ENCODE data around the gene E4F1. TPM values are rescaled to one million over a fixed set of nuclear protein-coding genes. Genes with fewer than 3 reads are reported as not detected.

The E4F1 gene
- total and polyA plus RNA-seq, 4 donors = 4.4 to 19.1 (median 13.7) TPM

GRCh38 chr16:2233872-2234812, 10.8 kb downstream of the E4F1 start:
- WGBS = 95% methylated on average over 51 of the region's 51 CpGs
- Histone ChIP-seq H3K36me3 (ENCODE audit: control insufficient read depth in 4 of 4, insufficient read depth in 3 of 4, low read depth in 1 of 4, low read length in 3 of 4) (peaks cover 0 to 54% (median 29%) of the 10 kb centered on the region in 4 donors), H3K27me3 (ENCODE audit: control insufficient read depth in 4 of 4, insufficient read depth in 4 of 4, low read length in 3 of 4) (no peaks in the 10 kb centered on the region), H3K27ac (ENCODE audit: low read depth in 1 of 2, low read length in 2 of 2) (no peak overlapping the region), H3K9me3 (ENCODE audit: control insufficient read depth in 4 of 4, low read length in 3 of 4) (no peaks in the 10 kb centered on the region), H3K9ac (ENCODE audit: low read depth in 1 of 2, low read length in 2 of 2) (no peak overlapping the region), H3K4me3 (ENCODE audit: low read depth in 1 of 3, low read length in 3 of 3) (no peak overlapping the region), H3K4me1 (ENCODE audit: control insufficient read depth in 4 of 4, insufficient read depth in 4 of 4, low read length in 3 of 4) (peaks cover 0 to 14% (median 11%) of the 10 kb centered on the region in 4 donors)
- DNase-seq (ENCODE audit: low spot score) = no peak
- no peak for TF ChIP-seq TAF1 (conservative IDR thresholded peaks at IDR 0.05)
- no peak for TF ChIP-seq NR2F2 (IDR thresholded peaks at IDR 0.05)
- no peak for TF ChIP-seq FOXA1 (IDR thresholded peaks at IDR 0.05)
- no peak for TF ChIP-seq HNF4A (conservative IDR thresholded peaks at IDR 0.05)
- no peak for TF ChIP-seq HNF4G (IDR thresholded peaks at IDR 0.05)
- TF ChIP-seq SP1 (IDR thresholded peaks at IDR 0.05) = no peak
- TF ChIP-seq ATF3 (IDR thresholded peaks at IDR 0.05) = no peak
- no peak for TF ChIP-seq ZBTB33 (IDR thresholded peaks at IDR 0.05)
- TF ChIP-seq FOXA2 (IDR thresholded peaks at IDR 0.05) = no peak
- no peak for TF ChIP-seq MAX (IDR thresholded peaks at IDR 0.05)
- TF ChIP-seq GABPA (IDR thresholded peaks at IDR 0.05 in 1 of 2, conservative IDR thresholded peaks at IDR 0.05 in 1 of 2) = no peak
- TF ChIP-seq CTCF (IDR thresholded peaks at IDR 0.05; ENCODE audit: low read depth, low read length, missing input control) = no peak
- no peak for TF ChIP-seq JUND (IDR thresholded peaks at IDR 0.05)

- Histone ChIP-seq H3K27me3 (ENCODE audit: control insufficient read depth in 4 of 4, insufficient read depth in 4 of 4, low read length in 3 of 4) (no peaks in the 10 kb centered on the region), H3K9me3 (ENCODE audit: control insufficient read depth in 4 of 4, low read length in 3 of 4) (no peaks in the 10 kb centered on the region), H3K27ac (ENCODE audit: low read depth in 1 of 2, low read length in 2 of 2) (no peak overlapping the region), H3K36me3 (ENCODE audit: control insufficient read depth in 4 of 4, insufficient read depth in 3 of 4, low read depth in 1 of 4, low read length in 3 of 4) (peaks cover 0 to 53% (median 25%) of the 10 kb centered on the region in 4 donors), H3K4me1 (ENCODE audit: control insufficient read depth in 4 of 4, insufficient read depth in 4 of 4, low read length in 3 of 4) (peaks cover 0 to 14% (median 11%) of the 10 kb centered on the region in 4 donors), H3K4me3 (ENCODE audit: low read depth in 1 of 3, low read length in 3 of 3) (no peak overlapping the region), H3K9ac (ENCODE audit: low read depth in 1 of 2, low read length in 2 of 2) (no peak overlapping the region)
- no peak for DNase-seq (ENCODE audit: low spot score)
- no peak for TF ChIP-seq NR2F2 (IDR thresholded peaks at IDR 0.05)
- no peak for TF ChIP-seq FOXA1 (IDR thresholded peaks at IDR 0.05)
- no peak for TF ChIP-seq FOXA2 (IDR thresholded peaks at IDR 0.05)
- TF ChIP-seq RXRA (IDR thresholded peaks at IDR 0.05) = no peak
- TF ChIP-seq REST (IDR thresholded peaks at IDR 0.05) = no peak
- TF ChIP-seq EGR1 (IDR thresholded peaks at IDR 0.05; ENCODE audit: low read depth in 2 of 2) = no peak
- no peak for TF ChIP-seq TAF1 (conservative IDR thresholded peaks at IDR 0.05)
- WGBS = 89% methylated on average over 18 of the region's 18 CpGs
Measured at GRCh38 chr16:2234813-2235170, 11.4 kb downstream of the E4F1 start.
